Stimulated activated CD8-positive, alpha-beta memory T cell treated with anti-CD3 and anti-CD28 coated beads, Interleukin-7, amount 100 ng/mL, for 4 hours (primary cell): ENCODE data around the gene CCDC179.

Experiments used
- DNase-seq, 2 donors: peaks; one replicate each; pipeline ENCODE4 v3.0.0-alpha.2; 2020; ENCODE audit warnings: low read depth in 2 of 2

CCDC179 gene

DNA sequence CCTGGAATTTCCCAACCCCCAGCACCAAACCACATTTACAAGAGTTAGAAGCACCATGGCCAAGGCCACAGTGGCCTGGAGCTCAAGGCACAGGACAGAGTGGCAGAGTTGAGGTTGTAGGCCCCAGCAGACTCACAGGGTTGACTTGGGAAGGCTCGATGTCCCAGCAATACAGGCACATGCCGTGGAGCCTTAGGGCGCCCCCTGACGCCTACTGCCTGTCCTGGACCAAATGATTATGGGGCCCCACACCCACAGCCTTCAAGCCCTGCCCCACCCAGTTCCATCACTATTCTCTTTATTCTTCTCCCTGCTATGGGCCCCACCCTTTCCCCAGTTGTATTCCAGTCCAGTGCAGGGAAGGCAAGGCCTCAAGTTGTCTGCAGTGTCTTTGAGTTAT lies at the start of gene CCDC179:
TSS of gene CCDC179 (minus strand) at position 234 of the 400 bp plus-strand sequence. CDS start at position 181, 53 bp downstream.
- no peak for DNase-seq

DNA sequence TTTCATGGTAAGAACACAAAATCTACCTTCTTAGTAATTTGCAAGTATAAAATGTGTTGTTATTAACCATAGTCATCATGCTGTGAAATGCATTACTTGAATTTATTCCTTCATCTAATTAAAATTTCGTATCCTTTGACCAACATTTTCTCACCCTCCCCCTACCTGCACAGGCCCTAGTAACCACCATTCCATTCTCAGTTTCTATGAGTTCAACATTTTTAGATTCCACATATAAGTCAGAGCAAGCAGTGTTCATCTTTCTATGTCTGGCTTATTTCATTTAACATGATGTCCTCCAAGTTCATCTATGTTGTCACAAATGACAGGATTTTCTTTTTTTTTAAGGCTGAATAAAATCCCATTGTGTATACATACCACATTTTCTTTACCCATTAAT lies 43.5 kb upstream of the CCDC179 start:
- DNase-seq, result no peak

DNA sequence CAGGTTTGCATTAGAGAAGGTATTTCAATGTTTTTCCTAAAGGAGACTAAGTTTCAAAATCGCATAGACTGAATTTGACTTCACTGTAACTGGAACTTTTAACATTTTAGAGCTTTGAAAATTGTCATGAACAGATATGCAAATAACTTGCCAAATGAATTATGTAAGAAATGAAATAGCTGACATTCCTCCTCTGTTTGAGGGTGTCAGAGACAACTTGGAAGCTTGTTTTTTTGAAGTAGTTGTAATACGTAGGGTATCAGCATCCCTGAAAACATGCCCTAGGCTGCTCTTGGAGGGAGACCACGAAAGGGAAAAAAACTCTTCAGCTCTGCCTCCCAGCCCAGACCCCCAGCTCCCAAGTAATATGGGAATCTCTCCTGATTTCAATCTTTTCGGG lies 41.3 kb upstream of the CCDC179 start:
- DNase-seq, result no peak

DNA sequence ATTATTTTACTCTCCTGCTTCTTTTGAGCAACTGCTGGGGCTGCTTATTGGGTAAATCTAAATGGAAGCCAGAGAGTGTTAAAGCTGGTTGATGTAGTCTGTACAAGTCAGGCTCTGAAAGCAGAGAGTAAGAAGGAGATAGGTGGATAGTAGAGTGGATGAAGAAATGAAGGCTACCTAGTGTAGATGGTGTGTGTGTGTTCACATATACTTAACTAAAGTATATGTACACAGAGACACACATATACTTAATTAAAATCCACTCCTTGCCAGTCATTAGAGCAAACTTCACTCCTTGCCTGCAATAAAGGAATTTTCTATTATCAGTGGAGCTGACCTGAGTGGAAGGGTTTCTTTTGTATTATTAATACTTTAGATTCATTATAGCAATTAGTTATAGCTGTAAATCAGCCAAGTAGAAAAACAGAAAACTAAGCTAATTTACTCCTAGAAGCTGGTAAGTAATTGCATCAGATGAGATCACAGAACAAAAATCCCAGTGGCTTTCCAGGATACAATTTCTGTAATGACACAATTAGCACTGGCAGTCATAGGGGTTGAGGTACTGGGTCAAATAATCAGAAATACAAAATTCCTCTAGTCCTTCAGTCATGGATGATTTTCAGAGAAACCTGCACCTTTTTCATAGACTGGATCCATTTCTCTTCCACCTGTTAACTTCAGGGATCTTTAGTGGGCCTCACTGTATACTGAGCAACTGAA lies 40.7 kb upstream of the CCDC179 start:
- DNase-seq, result no peak

DNA sequence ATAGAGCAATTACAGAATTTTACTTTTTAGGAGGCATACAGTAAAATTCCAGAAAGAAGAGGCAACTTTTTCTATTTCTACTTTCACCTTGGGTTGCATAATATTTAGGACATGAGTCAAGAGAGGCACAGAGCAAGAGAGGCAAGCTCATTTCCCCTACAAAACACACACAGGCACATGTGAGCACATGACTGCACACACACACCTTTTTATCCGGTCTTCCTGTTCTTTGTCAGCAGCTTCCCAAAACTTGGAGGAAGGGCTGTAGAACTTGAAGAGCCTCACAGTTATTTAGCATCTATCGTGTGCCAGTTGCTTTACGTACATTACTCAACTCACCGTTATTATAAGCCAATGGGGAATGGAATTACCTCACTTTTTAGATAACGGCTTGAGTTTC lies 37.8 kb upstream of the CCDC179 start:
- DNase-seq, result no peak

DNA sequence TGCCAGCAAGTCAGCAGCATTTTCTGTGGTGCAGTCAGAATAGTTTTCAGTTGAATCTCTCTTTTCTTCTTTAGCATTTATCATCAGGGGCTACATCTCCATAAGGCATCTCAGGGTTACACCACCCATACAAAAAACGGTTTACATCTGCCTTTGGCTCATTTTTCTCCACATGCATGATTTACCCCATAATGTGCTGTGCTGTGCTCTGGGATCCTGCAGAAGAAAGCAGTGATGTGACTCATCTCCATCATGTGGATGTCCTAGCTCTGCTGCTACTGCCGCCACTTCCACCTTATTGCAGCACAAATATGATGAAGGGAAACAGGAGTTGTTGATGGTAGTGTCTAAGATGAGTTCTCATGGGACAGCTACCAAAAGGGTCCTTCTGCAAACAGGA lies 30.0 kb upstream of the CCDC179 start:
- DNase-seq, result no peak

DNA sequence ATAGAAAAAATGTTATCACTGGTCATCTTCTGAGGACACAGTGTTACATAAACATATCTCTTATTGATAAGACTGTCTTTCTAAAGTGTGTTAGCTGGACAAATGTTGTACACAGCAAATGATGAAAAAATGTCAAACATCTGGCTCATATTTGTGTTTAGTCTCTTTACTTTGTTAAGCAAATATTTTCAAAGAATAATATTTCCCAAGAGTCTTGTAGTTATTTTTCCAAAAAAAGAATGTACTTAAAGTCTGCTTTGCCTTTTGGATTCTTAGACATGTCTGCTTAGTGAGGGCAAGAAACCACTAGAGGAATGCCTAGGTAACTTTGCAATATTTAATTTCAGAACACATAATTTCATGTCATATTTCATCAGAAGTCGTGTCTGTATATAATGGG lies 23.9 kb upstream of the CCDC179 start:
- no peak for DNase-seq

DNA sequence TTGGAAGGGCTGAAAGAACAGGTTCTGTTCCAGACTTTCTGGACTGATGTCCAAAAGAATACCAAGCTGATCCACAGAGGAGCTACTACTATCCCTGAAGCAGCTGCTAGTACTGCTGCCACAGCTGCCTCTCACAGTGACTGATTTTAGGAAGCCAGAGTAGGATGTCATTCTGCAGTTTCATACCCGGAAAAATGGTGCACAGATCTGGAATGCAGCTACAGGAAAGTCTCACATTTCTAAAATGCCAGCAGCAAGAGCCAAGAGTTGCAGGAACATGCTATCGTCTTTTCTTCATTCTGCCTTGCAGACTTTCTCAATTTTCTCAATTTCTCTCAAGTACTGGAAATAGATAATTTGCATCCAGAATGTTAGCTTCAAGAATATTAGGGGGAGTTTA lies 19.4 kb upstream of the CCDC179 start:
- DNase-seq, result no peak

DNA sequence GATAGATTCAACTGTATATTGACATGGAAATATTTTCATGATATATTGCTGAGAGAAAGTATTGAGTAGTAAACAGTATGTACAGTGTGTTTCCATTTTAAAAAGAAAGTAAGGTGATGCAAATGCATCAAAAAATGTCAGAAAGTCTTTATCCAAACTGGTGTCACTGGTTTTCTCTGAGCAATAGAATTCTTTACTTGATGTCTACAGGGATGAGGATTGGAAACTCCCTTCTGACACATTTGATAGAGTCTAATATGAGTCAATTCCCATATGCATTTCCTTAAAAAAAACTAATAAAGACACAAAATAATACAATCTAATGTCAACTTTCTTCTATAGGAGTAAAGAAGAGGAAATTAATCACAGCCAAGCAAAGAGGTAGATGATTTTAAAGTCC lies 18.3 kb upstream of the CCDC179 start:
- DNase-seq, result no peak

DNA sequence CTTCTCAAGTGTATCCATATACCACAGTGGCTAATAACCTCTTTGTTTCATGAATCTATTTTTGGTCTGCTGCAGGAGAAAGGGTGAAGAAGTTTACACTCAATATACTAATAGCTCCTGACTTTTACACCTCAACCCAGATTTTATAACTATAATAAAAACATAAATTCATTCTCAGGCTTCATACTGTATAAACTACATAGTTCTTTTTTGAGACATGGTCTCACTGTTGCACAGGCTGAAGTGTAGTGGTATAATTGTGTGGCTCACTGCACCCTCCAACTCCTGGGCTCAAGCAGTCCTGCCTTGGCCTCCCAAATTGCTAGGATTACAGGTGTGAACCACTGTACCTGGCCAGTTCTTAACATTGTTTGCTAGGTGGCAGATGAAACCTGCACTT lies 17.8 kb upstream of the CCDC179 start:
- no peak for DNase-seq

DNA sequence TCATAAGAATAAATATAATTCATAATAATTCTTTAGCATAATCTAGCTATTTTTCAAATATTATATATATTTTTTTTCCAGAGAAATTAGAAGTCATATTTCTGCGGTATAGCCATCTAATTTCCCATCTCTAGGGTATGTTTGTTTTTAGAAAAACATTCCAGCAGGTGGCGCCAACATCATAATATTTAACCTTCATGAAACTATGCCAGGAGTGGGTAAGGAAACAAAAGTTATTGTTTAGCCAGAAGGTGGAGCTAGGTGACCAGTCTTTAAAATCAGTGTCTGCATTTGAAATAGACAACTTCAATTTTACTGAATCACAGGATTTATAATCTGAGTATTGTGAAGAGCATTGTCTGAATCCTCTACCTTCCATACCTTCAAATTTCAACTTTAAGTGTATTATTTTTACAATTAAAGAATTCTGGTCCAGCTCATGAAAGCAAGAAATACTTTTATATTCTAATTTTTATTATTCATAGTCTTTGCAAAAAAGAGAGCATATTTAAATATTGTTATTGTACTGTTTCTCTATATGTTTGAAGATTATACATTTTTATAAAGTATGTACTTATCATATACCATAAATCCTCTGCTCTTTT lies 15.7 kb upstream of the CCDC179 start:
- DNase-seq, result peak; percentile 2 to 33

DNA sequence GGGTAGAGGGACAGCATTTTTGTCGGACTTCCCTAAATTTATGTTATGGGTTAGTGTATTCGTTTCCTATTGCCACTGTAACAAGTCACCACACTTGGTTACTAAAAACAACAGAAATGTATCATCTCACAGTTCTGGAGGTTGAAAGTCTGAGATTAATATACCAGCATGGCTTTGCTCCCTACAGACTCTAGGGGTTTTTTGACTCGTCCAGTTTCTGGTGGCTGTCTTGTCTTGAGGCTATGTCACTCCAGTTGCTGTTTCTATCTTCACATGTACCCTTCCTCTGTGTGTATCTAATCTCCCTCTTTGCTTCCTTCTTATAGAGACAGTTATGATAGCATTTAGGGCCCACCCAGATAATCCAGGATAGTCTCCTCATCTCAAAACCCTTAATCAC lies 9.1 kb upstream of the CCDC179 start:
- DNase-seq, result no peak

DNA sequence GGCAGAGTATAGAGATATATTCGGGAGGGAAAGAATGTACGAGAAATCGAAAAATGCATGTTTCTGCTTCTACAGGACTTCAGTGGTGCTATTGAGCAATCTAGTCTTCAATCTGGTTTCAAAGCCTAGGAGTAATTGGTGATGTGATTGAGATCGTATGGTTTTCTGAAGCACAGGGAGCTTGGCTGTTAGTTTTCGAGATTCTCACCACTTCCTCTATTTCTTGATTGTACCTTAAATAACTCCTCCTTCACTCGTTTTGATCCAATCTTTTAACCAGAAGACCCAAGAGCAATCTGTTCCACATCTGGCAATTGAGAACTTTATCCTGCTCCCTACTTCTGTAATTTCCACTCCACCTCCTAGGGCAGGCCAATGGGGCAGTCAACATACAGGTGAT lies 518 bp downstream of the CCDC179 start:
- DNase-seq, result no peak

DNA sequence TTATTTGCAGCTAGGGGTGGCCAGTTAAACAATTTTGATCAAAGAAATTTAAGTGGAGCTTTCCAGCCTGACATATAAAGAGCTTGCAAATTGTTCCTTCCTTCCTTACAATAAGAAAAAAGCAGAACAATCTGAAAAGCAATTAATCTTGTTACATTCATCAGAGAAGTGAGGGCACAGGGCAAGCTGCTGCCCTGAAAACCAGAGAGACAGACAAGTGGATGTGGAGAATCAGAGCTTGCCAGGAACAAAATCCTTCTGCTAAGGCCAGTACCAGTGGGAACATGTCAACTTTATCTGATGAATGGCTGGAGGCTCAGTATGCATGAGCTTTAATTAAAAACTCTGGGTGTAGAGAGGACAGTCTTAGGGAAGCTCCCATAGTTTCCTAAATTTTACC lies 8.8 kb downstream of the CCDC179 start:
- no peak for DNase-seq

DNA sequence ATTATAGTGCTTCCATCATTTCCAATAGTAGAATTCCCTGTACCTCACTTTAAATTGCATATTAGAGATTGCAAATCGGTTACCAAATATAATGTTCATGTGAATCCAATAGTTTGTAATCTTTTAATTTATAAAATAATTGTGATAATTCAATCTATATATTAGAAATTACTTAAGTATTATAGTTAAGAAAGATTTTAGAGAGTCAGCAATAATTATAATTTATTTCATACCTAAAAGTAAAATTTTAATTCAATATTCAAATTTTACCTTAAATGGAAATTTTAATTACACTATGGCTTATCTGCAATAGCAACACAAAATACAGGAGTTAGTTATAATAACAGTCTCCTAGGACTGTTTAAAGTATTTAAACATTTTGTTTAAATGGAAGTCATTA lies 13.5 kb downstream of the CCDC179 start:
- no peak for DNase-seq

DNA sequence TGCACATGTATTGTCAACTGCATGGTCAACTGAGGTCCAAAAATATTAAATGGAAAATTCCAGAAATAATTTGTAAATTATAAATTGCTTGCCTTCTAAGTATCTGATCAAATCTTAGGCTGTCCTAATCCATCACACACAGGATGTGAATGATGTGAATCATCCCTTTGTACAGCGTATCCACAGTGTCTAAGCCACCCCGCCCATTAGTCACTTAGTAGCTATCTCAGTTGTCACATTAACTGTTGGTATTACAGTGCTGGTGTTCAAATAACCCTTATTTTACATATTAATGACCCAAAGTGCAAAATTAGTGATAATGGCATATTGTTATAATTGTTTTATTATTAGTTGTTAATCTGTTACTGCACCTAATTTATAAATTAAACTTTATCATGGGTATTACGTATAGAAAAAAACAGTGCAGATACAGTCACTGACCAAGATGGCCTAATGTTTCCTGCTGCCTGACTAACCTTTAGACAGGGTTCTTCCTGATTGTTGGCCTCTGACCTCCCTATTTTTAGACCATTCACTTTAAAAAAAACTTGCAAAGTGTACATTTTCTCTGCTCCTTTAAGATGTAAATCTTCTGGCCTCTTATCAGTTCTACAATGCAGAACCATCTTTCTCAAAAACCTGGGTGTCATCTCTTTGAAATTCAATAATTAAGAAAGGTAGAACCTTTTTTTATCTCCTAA lies 27.8 kb downstream of the CCDC179 start:
- no peak for DNase-seq

DNA sequence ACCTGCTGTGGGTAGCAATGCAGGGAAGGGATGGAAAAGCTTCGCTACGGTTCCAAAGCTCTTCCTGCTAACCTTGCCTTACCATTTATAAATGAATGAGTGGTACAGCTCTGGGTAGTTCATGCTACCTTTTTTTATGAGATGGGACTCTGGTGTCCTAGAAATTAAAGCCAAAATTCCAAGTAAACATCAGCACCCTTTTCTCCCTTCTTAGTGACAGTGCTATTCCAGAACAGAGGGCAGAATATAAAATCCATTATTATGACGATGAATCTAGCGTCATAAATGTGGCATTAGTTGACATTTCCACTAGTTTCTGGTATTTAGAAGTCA lies 30.2 kb downstream of the CCDC179 start:
- DNase-seq, result no peak

DNA sequence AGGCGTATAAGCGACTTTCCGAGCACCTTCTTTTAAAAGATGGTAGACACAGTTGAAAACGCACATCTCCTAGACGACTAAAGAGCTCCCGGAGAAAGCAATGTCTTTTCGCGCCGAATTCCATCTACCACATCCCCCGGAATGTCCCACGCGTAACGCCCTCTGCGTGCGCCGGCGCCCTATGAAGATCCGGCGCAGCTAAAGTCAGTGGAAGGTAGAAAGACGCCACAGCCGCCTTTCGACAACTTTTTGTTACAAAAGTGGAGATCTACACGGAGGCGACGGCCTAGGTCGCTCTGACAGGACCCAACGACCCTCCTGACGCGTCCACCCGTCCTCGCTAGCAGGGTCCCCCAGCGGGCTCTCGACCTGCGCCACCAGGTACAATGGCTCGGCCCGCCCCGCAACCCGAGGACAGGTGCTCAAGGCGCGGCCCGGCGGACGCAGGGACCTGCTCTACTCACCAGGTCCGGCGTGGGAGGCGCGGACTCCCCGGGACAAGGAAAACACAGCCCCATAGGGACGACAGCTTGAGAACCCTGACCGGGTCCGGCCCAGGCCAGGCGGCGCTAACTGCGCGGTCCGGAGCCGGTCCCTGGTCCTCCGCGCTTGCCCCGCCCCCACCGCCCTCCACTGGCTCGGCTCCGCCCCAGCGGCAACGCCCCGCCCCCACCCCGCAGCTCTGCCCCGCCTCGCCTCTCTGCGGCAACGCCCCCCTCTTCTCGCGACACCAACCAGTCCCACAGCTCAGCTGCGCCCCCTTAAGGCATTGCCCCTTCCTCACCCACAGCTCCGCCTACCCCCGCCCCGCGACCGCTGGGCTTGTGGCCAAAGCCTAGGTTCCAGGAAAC lies 30.8 kb downstream of the CCDC179 start, which contains the start of gene SVIP:
TSS of gene SVIP (minus strand) at position 571 of the 851 bp plus-strand sequence. CDS start at position 518, 53 bp downstream.
- peak; percentile 85 for DNase-seq

DNA sequence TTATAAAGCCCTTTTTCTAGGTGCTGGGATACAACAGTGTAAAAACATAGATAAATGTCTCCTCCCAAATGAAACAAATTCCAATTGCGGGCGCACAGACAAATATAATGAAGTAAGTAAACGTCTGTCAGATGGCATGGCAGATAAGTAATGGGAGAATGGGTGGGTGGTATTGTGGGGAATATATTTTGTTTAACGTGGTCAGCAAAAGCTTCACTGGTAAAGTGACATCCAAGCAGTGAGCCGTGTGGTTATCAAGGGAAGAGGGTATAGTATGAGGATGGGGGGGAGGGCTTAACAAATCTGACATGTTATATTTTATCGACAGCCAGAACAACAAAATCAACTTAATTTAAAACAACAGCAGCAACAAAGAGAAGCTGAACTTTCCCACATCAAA lies 31.9 kb downstream of the CCDC179 start:
- DNase-seq, result no peak

DNA sequence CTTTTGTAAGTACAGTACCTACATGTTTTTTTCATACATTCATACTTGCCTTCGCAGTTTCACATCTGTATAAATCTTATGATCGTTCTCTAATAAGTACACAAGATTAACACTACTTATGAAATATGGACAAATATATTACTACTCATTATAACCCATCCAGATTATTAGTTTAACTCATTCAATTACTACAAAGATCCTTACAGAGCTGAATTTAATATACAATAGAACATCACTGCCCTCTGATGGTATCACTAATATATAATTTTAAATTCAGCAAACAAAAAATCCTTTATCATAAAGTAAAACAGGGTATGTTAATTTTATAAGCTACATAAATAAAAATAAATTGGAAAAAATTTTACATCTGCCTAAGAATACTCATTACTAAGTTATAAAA lies 38.1 kb downstream of the CCDC179 start:
- DNase-seq, result no peak

DNA sequence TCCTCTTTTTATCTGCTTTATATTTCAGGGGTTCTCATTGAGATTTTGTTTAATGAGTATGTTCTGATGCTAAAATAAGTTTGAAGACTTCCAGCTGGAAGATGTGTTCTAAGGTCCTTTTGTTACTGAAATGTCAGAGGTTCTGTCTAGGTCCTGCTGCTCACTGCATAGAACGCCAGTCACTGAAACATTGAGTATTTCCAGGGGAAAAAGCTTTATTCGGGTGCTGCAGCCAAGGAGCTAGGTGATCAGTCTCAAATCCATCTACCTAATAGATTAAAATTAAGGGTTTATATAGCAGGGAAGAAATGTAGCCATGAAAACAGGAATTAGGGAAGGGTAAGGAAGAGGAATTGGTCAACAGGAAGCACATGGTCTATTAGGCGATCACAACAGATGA lies 50.4 kb downstream of the CCDC179 start:
- DNase-seq, result no peak

DNA sequence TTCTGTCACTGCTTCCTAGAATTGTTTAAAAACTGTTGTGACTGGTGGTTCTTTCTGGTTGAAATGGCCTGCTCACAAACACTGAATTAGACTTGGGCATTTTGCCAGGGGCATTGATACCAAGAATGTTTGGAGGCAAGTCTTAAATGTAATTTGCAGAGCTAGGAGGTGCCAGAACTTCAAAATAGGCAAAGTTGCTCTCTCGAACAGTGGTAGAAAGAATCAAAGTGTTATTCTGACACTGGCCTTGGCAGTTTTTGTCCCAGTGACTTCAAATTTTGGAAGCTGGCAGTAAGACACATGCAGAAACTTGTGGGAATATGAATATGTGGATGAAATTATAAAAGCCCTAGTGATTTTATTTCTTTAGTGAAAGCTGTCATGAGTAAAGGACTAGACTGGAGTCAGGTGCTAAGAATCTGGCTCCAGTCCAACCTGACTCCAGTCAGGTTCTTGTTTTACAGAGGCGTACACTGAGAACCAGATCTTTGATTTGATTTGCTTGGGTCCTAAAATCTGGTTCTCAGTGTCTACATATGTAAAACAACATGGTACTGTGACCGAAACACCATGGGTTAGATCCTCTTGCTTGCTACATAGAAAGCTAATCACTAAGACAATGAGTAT lies 51.6 kb downstream of the CCDC179 start:
- no peak for DNase-seq
